ENCODE results near the gene C1QTNF2. TPM values are rescaled to one million over a fixed set of nuclear protein-coding genes. Genes with fewer than 3 reads are reported as not detected.

Gene C1QTNF2
- total RNA-seq, 1 experiment from 2014 or later = not detected

DNA sequence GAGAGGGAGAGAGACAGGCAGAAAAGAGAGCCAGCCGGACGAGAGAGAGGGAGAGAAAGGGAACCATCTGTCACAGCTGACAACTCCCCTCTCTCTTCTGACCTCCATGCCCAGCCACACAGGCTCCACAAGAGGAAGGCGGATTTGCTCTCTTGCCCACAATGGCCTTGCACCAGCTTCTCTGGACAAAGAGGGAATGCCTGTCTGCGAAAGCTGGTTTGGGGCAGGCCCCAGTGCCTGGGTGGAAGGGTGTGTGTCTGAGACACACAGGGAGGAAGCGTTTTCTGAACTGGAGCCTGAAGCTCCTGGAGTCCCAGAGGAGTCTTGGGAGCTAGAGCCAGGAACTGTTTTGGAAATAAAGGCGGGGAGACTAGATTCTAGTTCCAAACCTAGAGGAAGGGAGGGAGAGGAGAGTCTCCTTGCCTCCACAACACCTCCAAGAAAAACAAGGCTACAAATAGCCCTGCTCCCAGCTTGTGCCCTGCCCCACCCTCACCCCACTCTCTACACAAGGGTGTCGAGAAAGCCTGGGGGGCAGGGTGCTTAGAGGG, 12.5 kb downstream of the C1QTNF2 start:
- no peak for DNase-seq
- no peak overlapping the region for H3K27ac ChIP-seq (ENCODE audit: low read length)
- H3K27me3 ChIP-seq (ENCODE audit: low read length) = no peaks in the 10 kb centered on the region
- no peaks in the 10 kb centered on the region for H3K9me2 ChIP-seq (replicated peaks; ENCODE audit: insufficient read depth, low read length)
- no peaks in the 10 kb centered on the region for H4K20me1 ChIP-seq (ENCODE audit: insufficient read depth, low read depth, low read length)
- no peaks in the 10 kb centered on the region for H3K79me2 ChIP-seq (ENCODE audit: low read length)
- H3K9me3 ChIP-seq (ENCODE audit: low read length) = no peaks in the 10 kb centered on the region
- H2AFZ ChIP-seq (ENCODE audit: low read length) = no peak overlapping the region
- no peak overlapping the region for H3K4me3 ChIP-seq (ENCODE audit: low read length)
- no peak overlapping the region for H3K9ac ChIP-seq (ENCODE audit: low read length)
- no peak overlapping the region for H3K4me2 ChIP-seq (ENCODE audit: low read depth, low read length, poor library complexity, severe bottlenecking)
- H3K4me1 ChIP-seq (ENCODE audit: low read length) = no peaks in the 10 kb centered on the region
- H3K36me3 ChIP-seq (ENCODE audit: insufficient read depth, low read length) = no peaks in the 10 kb centered on the region

GRCh38 chr5:160357394-160357793, 13.0 kb downstream of the C1QTNF2 start:
- Histone ChIP-seq H3K4me1 (ENCODE audit: low read length) (no peaks in the 10 kb centered on the region), H3K27me3 (ENCODE audit: low read length) (no peaks in the 10 kb centered on the region), H3K9me2 (replicated peaks; ENCODE audit: insufficient read depth, low read length) (no peaks in the 10 kb centered on the region), H3K9me3 (ENCODE audit: low read length) (no peaks in the 10 kb centered on the region), H3K9ac (ENCODE audit: low read length) (no peak overlapping the region), H3K36me3 (ENCODE audit: insufficient read depth, low read length) (no peaks in the 10 kb centered on the region), H3K27ac (ENCODE audit: low read length) (no peak overlapping the region), H3K79me2 (ENCODE audit: low read length) (no peaks in the 10 kb centered on the region), H3K4me3 (ENCODE audit: low read length) (no peak overlapping the region), H3K4me2 (ENCODE audit: low read depth, low read length, poor library complexity, severe bottlenecking) (no peak overlapping the region), H2AFZ (ENCODE audit: low read length) (no peak overlapping the region), H4K20me1 (ENCODE audit: insufficient read depth, low read depth, low read length) (no peaks in the 10 kb centered on the region)
- DNase-seq = no peak

- Histone ChIP-seq H3K27me3 (ENCODE audit: low read length) (no peaks in the 10 kb centered on the region), H3K36me3 (ENCODE audit: insufficient read depth, low read length) (no peaks in the 10 kb centered on the region), H3K9me3 (ENCODE audit: low read length) (no peaks in the 10 kb centered on the region), H4K20me1 (ENCODE audit: insufficient read depth, low read depth, low read length) (no peaks in the 10 kb centered on the region), H3K79me2 (ENCODE audit: low read length) (no peaks in the 10 kb centered on the region), H3K4me1 (ENCODE audit: low read length) (no peaks in the 10 kb centered on the region), H2AFZ (ENCODE audit: low read length) (no peak overlapping the region), H3K27ac (ENCODE audit: low read length) (no peak overlapping the region), H3K4me3 (ENCODE audit: low read length) (no peak overlapping the region), H3K9ac (ENCODE audit: low read length) (no peak overlapping the region), H3K9me2 (replicated peaks; ENCODE audit: insufficient read depth, low read length) (no peaks in the 10 kb centered on the region), H3K4me2 (ENCODE audit: low read depth, low read length, poor library complexity, severe bottlenecking) (no peak overlapping the region)
- no peak for DNase-seq
These were observed 13.7 kb downstream of the C1QTNF2 start for GRCh38 chr5:160356550-160357347.

DNA sequence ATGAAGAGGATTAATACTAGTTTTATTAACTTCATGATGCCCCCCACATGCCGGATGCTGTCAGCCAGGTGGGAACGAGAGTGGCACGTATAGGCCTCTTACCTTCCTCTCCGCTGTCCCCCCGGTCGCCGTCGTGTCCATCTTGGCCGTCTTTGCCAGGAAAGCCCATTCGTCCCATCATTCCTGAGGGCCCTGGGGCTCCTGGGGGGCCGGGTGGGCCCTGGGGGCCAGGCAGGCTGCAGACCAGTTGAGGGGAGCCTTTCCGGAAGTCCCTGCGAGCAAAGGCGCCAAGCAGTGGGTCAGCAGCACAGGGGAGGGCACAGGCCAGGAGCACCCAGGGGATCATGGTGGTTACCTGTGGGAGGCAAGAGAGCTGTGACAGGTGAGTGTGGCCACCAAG, 15.8 kb downstream of the C1QTNF2 start:
- no peak for DNase-seq
- no peaks in the 10 kb centered on the region for H3K4me1 ChIP-seq (ENCODE audit: low read length)

DNA sequence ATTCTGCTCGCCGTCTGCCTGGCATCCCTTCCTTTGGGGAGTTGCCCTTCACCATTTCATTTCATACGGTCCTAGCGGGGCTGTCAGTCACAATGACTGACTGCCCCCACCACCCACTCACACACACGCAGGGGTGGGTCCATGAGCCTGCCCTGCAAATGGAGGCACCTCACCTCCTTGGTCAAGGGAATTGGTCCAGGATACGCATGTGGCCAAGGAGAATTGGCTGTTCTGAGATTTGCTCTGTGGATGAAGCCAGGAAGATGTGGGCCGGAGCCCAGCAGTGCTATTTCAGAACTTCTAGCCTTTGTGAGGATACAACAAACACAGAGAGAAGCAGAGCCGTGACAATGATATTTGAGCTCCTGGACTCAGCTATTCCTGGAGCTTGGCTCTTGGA, 17.0 kb downstream of the C1QTNF2 start:
- Histone ChIP-seq H3K27me3 (ENCODE audit: low read length) (no peaks in the 10 kb centered on the region), H3K36me3 (ENCODE audit: insufficient read depth, low read length) (no peaks in the 10 kb centered on the region), H4K20me1 (ENCODE audit: insufficient read depth, low read depth, low read length) (no peaks in the 10 kb centered on the region), H3K9me2 (replicated peaks; ENCODE audit: insufficient read depth, low read length) (no peaks in the 10 kb centered on the region), H3K4me3 (ENCODE audit: low read length) (no peak overlapping the region), H3K79me2 (ENCODE audit: low read length) (no peaks in the 10 kb centered on the region), H3K27ac (ENCODE audit: low read length) (no peak overlapping the region), H2AFZ (ENCODE audit: low read length) (no peak overlapping the region), H3K4me2 (ENCODE audit: low read depth, low read length, poor library complexity, severe bottlenecking) (no peak overlapping the region), H3K9me3 (ENCODE audit: low read length) (no peaks in the 10 kb centered on the region), H3K4me1 (ENCODE audit: low read length) (no peaks in the 10 kb centered on the region), H3K9ac (ENCODE audit: low read length) (no peak overlapping the region)
- DNase-seq = no peak

More for the DNA sequence above, 15.8 kb downstream of the C1QTNF2 start:
- H3K27ac ChIP-seq (ENCODE audit: low read length) = no peak overlapping the region
- H3K79me2 ChIP-seq (ENCODE audit: low read length) = no peaks in the 10 kb centered on the region
- H3K27me3 ChIP-seq (ENCODE audit: low read length) = no peaks in the 10 kb centered on the region
- no peaks in the 10 kb centered on the region for H3K9me3 ChIP-seq (ENCODE audit: low read length)
- no peaks in the 10 kb centered on the region for H4K20me1 ChIP-seq (ENCODE audit: insufficient read depth, low read depth, low read length)
- H3K9ac ChIP-seq (ENCODE audit: low read length) = no peak overlapping the region
- H3K36me3 ChIP-seq (ENCODE audit: insufficient read depth, low read length) = no peaks in the 10 kb centered on the region
- H3K9me2 ChIP-seq (replicated peaks; ENCODE audit: insufficient read depth, low read length) = no peaks in the 10 kb centered on the region
- H3K4me2 ChIP-seq (ENCODE audit: low read depth, low read length, poor library complexity, severe bottlenecking) = no peak overlapping the region
- no peak overlapping the region for H2AFZ ChIP-seq (ENCODE audit: low read length)
- H3K4me3 ChIP-seq (ENCODE audit: low read length) = no peak overlapping the region

- Histone ChIP-seq H3K4me1 (ENCODE audit: low read length) (no peaks in the 10 kb centered on the region), H3K9me2 (replicated peaks; ENCODE audit: insufficient read depth, low read length) (no peaks in the 10 kb centered on the region), H3K9me3 (ENCODE audit: low read length) (no peaks in the 10 kb centered on the region), H2AFZ (ENCODE audit: low read length) (no peak overlapping the region), H3K27ac (ENCODE audit: low read length) (no peak overlapping the region), H3K9ac (ENCODE audit: low read length) (no peak overlapping the region), H3K79me2 (ENCODE audit: low read length) (no peaks in the 10 kb centered on the region), H3K4me3 (ENCODE audit: low read length) (no peak overlapping the region), H3K4me2 (ENCODE audit: low read depth, low read length, poor library complexity, severe bottlenecking) (no peak overlapping the region), H3K36me3 (ENCODE audit: insufficient read depth, low read length) (no peaks in the 10 kb centered on the region), H4K20me1 (ENCODE audit: insufficient read depth, low read depth, low read length) (no peaks in the 10 kb centered on the region), H3K27me3 (ENCODE audit: low read length) (no peaks in the 10 kb centered on the region)
- DNase-seq = no peak
These were observed 18.1 kb downstream of the C1QTNF2 start for GRCh38 chr5:160352308-160352707.

- no peak overlapping the region for H3K4me3 ChIP-seq (ENCODE audit: low read length)
- H3K4me2 ChIP-seq (ENCODE audit: low read depth, low read length, poor library complexity, severe bottlenecking) = no peak overlapping the region
- H3K9me2 ChIP-seq (replicated peaks; ENCODE audit: insufficient read depth, low read length) = no peaks in the 10 kb centered on the region
- no peaks in the 10 kb centered on the region for H4K20me1 ChIP-seq (ENCODE audit: insufficient read depth, low read depth, low read length)
- H3K4me1 ChIP-seq (ENCODE audit: low read length) = no peaks in the 10 kb centered on the region
- H2AFZ ChIP-seq (ENCODE audit: low read length) = no peak overlapping the region
- H3K27me3 ChIP-seq (ENCODE audit: low read length) = no peaks in the 10 kb centered on the region
- no peak overlapping the region for H3K9ac ChIP-seq (ENCODE audit: low read length)
- H3K9me3 ChIP-seq (ENCODE audit: low read length) = no peaks in the 10 kb centered on the region
- no peak for DNase-seq
- H3K36me3 ChIP-seq (ENCODE audit: insufficient read depth, low read length) = no peaks in the 10 kb centered on the region
- no peaks in the 10 kb centered on the region for H3K79me2 ChIP-seq (ENCODE audit: low read length)
- no peak overlapping the region for H3K27ac ChIP-seq (ENCODE audit: low read length)
These were observed 20.5 kb downstream of the C1QTNF2 start for GRCh38 chr5:160349935-160350303.

- Histone ChIP-seq H3K9ac (ENCODE audit: low read length) (no peak overlapping the region), H3K9me2 (replicated peaks; ENCODE audit: insufficient read depth, low read length) (no peaks in the 10 kb centered on the region), H4K20me1 (ENCODE audit: insufficient read depth, low read depth, low read length) (no peaks in the 10 kb centered on the region)
These were observed 21.0 kb downstream of the C1QTNF2 start for GRCh38 chr5:160349249-160349934.

More at GRCh38 chr5:160349249-160349934, 21.0 kb downstream of the C1QTNF2 start:
- H3K4me1 ChIP-seq (ENCODE audit: low read length) = no peaks in the 10 kb centered on the region
- no peaks in the 10 kb centered on the region for H3K79me2 ChIP-seq (ENCODE audit: low read length)
- DNase-seq = no peak
- H3K27me3 ChIP-seq (ENCODE audit: low read length) = no peaks in the 10 kb centered on the region
- H3K36me3 ChIP-seq (ENCODE audit: insufficient read depth, low read length) = no peaks in the 10 kb centered on the region
- no peak overlapping the region for H3K4me2 ChIP-seq (ENCODE audit: low read depth, low read length, poor library complexity, severe bottlenecking)
- H3K4me3 ChIP-seq (ENCODE audit: low read length) = no peak overlapping the region
- H3K9me3 ChIP-seq (ENCODE audit: low read length) = no peaks in the 10 kb centered on the region
- H2AFZ ChIP-seq (ENCODE audit: low read length) = no peak overlapping the region
- no peak overlapping the region for H3K27ac ChIP-seq (ENCODE audit: low read length)

Data from Karpas-422 (cell line).